Breast epithelium (tissue), 3 donors: ENCODE results near the gene THBS3.

Experiments used
- POLR2AphosphoS5 ChIP-seq, 3 donors: sonication (generic); formaldehyde crosslinking; IDR thresholded peaks; one replicate each; pipeline ENCODE4 v1.6.1; 2017; ENCODE audit warnings: antibody characterized with exemption in 3 of 3
- TF ChIP-seq, protein P1 (sequence below), 3 donors: fragments of 450-650 bp; IDR thresholded peaks; one replicate each; pipeline ENCODE4 v1.5.1; 2016 to 2017; ENCODE audit warnings: antibody characterized with exemption in 3 of 3, mild to moderate bottlenecking in 3 of 3, moderate library complexity in 3 of 3

DNA sequence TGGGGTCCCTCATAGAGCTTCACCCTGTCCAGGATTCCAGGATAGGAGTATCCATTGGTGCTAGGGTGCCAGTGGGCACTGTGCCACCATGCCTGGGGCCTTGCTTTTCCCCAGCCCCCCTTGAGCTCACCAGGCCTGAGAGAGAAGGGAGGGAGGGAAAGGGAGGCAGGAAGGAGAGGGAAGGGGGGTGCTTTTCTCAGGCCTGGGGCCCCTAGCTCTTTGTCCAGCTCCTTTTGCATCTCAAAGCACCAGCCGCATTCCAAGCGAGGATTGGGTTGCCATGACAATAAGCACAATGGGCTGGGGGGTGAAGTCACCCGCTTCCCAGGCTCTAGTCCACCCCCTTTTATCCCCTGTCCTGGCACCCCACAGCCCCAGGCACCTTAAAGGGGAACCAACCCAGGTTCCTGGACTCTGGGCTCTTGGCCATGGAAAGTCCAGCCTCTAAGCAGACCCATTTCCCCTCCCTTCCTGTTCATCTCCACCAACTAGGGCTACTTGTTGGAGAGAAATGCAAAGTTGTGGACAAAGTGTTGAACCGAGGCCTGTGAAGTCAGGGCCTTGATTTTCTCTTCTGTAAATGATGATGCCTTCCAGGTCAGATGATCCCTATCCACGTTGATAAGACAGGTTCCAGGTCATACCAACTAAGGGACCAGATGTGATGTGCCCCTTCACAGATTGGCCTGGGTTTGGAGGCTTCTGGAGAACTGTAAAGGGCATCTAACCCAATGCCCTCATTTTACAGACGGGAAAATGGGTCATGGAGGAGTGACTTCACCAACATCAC is 11.4 kb downstream of the THBS3 start:
- TF ChIP-seq, protein P1, sequence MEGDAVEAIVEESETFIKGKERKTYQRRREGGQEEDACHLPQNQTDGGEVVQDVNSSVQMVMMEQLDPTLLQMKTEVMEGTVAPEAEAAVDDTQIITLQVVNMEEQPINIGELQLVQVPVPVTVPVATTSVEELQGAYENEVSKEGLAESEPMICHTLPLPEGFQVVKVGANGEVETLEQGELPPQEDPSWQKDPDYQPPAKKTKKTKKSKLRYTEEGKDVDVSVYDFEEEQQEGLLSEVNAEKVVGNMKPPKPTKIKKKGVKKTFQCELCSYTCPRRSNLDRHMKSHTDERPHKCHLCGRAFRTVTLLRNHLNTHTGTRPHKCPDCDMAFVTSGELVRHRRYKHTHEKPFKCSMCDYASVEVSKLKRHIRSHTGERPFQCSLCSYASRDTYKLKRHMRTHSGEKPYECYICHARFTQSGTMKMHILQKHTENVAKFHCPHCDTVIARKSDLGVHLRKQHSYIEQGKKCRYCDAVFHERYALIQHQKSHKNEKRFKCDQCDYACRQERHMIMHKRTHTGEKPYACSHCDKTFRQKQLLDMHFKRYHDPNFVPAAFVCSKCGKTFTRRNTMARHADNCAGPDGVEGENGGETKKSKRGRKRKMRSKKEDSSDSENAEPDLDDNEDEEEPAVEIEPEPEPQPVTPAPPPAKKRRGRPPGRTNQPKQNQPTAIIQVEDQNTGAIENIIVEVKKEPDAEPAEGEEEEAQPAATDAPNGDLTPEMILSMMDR (IDR thresholded peaks at IDR 0.05): no peak
- TF ChIP-seq POLR2AphosphoS5 (IDR thresholded peaks at IDR 0.05): no peak
